SKM-1 (cell line): ENCODE results near the gene SLC40A1.

Source experiments
- DNase-seq: peaks from one replicate; lab custom pipeline; 2025; ENCODE audit not compliant: unreplicated experiment; lab: John Stamatoyannopoulos, UW

The SLC40A1 gene, protein sequence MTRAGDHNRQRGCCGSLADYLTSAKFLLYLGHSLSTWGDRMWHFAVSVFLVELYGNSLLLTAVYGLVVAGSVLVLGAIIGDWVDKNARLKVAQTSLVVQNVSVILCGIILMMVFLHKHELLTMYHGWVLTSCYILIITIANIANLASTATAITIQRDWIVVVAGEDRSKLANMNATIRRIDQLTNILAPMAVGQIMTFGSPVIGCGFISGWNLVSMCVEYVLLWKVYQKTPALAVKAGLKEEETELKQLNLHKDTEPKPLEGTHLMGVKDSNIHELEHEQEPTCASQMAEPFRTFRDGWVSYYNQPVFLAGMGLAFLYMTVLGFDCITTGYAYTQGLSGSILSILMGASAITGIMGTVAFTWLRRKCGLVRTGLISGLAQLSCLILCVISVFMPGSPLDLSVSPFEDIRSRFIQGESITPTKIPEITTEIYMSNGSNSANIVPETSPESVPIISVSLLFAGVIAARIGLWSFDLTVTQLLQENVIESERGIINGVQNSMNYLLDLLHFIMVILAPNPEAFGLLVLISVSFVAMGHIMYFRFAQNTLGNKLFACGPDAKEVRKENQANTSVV

DNA sequence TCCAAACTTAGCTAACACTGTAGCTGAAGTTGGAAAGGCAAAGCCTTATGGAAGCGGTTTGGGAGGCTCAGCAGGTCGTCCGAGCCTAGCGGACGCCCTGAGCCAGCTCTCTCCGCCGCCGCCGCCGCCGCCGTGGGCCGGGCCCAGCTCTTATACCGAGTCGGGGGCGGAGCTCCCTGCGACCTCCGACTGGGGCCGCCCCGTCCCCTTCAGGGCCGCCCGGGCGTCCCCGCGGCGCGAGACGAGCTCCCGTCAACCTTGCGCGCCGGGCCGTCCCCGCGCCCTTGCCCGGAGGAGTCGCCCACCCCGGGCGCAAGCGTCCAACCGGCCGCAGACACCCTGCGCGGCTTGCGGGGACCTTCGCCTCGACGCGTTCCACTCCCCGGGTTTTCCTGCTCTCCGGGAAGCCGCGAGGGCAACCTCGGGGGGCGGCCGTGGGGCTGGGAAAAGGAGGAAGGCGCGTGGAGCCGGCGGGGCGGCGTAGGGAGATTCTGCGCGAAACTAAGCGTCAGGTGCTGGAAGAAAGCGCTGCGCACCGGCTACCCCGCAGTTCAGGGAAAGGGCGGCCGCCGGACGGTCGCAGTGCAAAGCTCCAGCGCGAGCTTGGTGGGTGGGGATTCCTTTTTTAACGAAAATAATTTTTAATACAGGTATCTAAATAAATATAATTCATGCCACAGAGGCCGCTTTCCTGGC is at the start of gene SLC40A1:
Gene SLC40A1, minus strand, starts transcription at position 129 of the 696 bp plus-strand sequence. CDS start 326 bp downstream, outside the sequence.
- DNase-seq, result peak; percentile 46

DNA sequence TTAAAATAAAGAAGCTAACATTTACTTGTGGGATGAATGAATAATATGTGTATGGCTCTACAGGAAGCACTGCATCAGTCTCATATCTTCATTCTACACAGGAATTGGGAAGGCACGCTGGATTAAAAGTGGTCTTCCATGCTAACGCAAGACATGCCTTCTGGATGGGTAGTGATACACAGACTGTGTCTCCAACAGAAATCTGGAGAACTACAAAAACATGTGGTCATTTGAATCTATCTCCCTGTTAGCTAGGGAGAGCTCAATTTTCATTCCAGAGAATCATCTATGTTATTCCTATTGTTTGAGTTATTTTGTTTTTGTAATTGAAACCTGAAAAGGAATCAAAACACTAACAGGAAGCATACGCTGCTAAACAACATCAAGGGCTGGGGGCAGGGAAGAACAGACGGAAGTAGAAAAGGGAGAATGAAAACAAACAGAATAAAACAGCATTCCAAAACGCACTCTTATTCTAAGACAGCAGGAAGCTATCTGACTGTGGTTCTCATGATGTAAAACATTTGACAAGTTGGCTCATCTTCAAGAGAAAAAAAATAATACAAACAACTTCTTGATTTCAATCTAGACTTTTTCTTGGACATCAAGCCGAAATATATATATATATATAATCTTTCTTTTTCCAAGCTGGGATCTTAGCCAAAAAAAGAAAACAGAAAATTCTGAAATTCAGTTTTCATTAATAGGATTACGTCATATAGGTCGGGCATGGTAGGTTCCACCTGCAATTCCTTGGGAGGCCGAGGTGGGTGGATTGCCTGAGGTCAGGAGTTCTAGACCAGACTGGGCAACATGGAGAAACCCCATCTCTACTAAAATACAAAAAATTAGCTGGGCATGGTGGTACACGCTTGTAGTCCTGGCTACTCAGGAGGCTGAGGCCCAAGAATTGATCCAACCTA is 49.2 kb upstream of the SLC40A1 start:
- no peak for DNase-seq

DNA sequence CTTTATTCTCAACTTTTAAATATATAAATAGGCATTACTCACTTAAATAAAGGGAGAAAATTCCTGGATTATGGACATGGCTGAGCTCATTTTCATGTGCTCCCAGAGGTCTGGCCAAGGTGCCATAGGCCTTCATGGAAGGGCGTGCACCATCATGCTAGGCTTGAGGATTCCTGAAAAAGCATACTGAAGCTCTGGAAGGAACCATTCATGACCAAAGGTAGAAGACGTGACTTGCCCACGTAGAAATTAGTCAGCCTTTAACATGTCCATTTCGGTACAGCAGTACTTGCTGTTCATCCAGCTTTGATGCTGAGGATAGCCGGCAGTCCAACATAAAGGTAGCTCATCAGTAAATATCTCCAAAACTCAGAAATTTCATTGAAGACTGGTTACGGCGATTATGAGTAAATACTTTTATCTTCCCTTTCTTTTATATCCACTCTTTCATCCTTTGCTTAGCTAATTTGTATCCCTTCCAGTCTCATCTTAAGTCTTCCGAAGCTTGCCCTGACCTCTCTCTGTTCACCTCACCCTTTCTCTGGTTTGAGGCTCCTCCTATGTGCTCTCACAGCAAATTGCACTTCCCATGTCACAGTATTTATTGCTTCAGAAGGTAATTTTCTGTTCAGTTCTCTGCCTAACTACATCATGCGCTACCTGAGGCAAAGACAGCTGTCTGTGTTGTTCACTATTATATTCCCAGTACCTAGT is 48.4 kb upstream of the SLC40A1 start:
- no peak for DNase-seq

DNA sequence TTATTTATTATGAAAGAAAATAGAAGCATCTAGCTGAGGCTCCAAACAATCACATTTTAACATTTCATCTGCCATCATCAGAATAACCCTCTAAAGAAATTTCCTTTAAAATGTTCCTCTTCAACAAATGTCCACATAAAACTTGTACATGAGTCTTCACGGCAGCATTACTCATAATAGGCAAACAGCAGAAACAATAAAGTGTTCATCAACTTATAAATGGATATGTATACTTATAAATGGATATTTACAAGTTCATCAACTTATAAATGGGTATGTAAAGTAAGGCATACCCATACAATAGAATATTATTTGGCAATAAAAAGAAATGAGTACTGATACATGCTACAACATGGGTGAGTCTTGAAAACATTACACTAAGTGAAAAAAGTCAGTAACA is 47.2 kb upstream of the SLC40A1 start:
- DNase-seq, result no peak

DNA sequence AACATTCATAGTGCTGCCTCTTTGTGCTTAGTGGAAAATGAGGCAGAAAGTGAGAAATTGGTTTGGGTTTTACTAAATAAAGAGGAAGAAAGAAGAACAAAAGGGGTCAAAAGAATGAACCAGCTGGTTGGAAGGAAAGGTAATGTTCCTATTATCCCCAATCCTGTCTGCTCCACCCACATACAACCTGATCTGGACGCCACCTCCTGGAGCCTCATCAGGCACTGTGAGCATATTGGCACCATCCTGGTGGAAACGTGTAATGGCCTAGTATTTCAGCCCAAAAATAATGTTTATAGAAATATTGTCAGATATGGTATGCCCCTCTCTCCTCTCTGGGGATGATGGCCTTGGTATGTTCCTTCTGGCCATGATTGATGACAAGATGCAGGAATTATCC is 45.0 kb upstream of the SLC40A1 start:
- no peak for DNase-seq

DNA sequence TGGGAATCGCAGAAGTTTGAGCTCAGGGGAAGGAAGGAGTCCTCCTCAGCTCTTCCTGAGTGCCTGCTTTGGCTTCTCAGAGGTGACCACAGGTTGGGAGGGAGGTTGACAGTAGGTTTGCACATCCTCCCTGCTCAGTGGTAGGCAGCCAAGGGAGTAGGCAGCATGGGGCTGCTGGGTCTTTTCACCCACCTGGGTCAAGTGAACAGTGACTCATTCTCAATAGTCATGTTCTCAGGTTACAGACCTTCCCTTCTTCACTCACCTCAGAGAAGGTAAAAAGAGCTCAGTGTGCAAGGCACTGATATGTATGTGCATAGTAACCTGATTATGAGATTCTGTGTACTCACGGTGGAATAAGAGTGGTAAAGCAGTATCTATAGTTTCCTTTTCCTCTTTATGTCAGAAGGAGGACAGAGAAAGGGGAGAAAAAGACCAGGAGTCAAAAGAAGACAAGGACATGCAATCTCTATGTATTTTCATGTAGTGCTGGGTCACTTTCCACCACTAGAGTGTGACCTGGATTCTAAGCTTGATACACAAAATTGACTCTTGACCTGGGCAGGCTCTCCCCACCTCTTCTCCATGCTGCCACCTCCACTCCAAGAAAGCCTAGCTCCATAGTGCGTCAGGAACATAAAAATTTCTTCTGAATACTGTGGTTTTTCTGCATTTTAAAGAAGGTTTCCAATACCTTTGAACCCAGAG is 44.2 kb upstream of the SLC40A1 start:
- no peak for DNase-seq

DNA sequence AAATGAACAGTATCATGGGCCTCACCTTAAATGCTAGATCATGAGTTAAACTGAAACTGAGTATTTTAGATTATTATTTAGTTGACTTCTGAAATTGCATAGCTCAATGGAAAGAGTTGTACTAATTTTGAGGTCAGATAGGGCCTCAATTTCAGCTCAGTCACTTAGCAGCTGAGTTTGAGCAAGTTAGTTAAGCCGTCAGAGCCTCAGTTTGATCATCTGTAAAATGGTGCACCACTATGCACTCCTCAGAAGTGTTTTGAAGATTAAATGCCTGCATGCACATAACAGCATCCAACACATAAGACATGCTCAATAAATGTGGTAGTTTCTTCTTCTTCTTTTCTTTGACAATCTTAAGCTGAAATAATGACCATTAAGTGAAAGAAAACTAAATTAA is 42.5 kb upstream of the SLC40A1 start:
- no peak for DNase-seq

DNA sequence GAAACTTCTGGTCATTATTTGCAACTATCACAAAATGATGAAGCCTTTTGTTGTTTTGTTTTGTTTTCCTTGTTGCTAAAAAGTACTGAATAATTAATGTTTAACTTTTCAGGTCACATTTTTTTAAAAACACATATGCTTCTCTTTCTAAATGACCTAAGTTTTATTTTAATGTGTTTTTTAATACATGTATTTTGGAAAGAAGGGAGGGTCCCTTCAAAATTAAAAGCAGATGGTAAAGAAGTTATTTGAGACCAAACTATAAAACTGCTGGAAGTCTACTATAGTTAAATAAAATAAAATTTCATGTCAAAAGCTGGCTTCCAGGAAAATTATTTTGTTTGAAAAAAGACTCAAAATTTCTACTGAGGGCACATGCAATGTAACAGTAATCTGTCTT is 41.2 kb upstream of the SLC40A1 start:
- no peak for DNase-seq

DNA sequence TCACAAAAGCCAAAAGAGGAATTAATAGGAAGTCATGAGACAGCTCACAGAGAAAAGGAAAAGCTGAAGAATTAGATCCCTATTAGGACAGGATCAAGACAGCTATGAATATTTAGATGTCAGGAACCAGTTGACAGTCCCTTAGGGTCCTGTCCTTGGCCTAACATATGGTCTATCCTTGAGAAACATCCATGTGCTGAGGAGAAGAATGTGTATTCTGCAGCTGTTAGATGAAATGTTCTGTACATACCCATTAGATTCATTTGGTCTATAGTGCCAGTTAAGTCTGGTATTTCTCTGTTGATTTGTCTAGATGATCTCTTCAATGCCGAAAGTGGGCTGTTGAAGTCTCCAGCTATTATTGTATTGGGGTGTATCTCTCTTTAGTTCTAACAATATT is 37.6 kb upstream of the SLC40A1 start:
- no peak for DNase-seq

DNA sequence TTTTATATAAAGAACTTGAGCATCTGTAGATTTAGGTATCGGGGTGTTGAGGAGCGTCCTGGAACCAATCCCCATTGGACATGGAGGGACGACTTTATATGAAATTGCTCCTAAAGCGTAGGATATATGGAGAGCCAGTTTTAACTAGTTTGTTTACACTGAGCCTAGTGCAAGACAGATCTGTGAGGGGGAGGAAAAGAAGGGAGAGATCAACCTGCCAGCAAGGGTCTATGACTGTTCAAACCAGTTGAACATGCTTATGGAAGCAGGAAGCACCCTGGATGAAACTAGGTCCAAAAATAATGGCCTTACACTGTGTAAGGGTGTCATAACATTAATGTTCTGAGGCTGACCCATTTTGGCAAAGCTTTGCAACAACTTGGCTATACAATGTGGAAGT is 34.0 kb upstream of the SLC40A1 start:
- DNase-seq, result no peak

DNA sequence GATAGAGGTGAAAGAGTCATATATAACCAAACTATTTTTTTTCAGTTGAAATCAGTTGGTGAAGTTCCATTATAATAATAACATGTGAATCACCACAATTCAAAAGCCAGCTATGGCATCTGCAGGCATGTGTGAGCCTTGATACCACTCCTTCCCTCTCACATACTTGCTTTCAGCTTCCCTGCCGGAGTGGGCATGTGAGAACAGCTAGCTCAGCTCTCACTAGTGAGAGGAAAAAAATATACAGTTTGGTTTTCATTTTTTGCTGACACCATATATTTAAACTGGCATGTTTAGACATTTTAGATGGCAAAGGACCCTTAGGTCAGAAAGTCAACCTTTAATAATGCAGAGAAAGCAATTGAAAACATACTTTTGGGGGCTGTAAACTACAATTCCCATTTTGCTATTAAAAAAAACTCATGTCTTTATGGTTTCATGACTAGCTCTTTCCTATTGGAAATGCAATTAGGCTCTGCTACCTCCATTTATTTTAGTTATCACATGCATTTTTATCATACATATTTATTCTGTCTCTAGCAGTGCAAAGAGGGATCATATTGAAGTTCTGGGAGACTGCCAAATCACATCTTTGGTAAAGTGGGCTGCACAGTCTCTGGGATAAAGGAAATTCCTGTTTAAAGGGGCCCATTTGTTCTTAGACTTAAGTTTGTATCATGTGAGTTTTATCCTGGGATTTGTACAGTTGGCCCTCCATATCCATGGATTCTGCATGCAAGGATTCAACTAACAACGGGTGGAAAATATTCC is 33.2 kb upstream of the SLC40A1 start:
- no peak for DNase-seq

DNA sequence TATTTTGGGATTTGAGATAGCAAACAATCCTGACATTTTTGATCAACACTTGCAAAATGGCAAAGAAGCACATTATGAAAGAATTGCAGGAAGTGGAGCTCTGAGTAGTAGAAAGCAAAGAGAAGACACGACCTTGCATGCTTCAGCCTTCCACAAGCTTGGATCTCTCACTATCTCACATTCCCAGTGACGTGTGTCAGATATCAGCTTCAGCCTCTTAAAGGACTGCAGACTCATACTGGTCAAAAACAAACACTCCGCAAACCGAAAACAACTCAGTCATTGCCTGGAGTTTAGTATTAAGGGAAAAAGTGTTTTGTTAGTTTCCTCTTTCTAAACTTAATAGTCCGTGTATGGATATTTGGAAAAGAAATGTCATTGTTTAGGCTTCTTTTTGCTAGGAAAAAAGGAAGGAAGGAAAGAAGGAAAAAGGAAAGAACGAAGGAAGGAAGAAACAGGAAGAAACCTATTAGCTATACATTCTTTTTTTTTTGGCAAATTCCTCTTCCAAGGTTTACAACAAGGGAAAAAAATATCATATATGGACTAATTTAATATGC is 32.6 kb upstream of the SLC40A1 start:
- DNase-seq, result no peak

DNA sequence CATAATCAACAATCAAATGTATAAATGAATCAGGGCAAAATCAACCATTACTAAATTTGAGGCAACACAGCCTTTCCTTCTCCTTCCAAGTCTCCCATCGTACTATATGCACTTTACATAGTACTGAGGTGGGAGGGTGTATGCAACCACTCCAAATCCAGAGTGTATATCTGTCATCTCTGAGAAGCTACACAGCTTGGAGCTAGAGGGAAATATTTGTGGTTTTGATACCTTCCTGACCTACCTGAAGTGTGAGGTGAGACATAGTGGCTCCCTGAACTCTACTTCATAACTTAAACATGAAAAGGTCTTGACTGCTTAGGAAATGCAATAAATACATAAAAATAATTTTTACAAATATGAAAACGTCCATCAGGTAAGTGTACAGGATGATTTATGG is 30.1 kb upstream of the SLC40A1 start:
- DNase-seq, result no peak

DNA sequence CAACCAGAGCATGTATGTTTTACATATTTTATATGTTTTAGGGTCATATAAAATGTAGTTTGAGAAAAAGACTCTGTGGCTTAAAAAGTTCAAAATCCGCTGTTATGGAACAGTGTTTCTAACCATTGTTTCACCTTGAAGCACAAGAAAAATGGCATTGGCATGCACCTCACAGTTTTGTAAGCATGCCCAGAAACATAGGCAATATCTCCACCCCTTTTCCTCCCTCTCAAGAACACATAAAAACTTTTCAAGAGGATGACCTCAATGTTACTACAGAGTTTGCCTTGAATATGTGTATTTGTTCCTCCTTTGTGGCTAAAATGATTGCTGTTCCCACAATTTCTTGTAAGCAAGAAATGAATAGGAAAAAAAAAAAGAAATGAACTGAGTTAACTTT is 29.3 kb upstream of the SLC40A1 start:
- no peak for DNase-seq

DNA sequence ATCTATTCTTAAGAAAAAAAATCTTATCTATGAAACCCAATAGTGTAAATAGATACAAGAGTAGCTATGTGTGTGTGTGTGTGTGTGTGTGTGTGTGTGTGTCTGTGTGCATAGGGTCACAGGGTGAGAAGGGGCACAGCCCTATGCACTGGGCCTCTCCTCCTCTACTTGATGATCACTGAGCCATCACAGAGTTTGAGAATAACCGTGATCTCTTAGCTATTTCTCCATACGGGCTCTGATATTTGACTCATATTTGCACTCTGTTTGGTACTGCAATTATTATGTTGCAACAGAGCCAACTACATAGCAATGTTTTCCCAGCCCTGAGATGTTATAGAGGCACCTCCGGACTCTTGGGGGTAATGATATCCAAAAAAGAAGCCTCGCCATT is 28.8 kb upstream of the SLC40A1 start:
- DNase-seq, result no peak

DNA sequence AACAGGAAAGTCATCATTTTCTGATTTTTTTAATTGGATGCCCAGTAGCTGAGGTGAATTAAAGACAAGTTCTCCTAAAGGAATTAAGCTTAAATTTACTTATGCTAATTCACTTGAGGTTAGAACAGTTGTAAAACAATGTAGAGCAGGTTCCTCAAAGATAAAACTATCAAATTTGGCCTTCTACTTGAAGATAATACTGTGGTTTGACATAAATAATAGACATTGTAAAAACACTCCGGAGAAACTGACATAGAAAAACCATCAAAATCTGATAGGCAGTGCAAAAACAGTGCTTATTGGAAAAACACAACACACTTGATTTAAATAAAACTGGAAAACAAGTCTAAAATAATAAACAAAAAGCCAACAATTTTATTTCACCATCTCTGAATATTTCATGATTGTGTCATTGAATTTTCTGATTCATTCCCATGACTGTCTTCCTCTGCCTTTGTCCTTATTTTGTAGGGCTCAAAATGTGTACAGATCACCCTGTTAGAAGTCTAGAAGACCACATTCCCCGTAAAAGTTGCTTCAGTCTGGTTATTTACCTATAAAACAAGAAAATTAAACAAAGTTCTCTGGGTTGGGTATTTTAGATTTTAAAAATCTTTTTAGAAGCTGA is 28.3 kb upstream of the SLC40A1 start:
- no peak for DNase-seq

DNA sequence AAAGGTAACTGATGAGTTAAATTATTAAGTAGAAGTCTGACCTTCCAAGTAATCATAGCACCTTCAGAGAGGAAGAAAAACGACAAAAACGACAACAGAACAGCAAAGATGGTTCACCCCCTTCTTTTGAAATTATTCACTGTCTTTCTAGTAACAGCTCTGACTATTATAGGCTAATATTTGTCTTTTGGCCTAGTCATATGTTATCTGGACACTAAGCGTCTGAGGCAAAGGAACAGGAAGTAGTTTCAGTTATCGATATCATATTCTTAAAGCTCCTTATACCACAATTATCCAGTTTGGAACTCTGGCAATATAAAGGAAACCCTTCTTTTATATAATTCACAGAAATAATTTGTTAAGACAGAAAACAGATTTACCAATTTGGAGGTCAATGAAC is 27.6 kb upstream of the SLC40A1 start:
- no peak for DNase-seq

DNA sequence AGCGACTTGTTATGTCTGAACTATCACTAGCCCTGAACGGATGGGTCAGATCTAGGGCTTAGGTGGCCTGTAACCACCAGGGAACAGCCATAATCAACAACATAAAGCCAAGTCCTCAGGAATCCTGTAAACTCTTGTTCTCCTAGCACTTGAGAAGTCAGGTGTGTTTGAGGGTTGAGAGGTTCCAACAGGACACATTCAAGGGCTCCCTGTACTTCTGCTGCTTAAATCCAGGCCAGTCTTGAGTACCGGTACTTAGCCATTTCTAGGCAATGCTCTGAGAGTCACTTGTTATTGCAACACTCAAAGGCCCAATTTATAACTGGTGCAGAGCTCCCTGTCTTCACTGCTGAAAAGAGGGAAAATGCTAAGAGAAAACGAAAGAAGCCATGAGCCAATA is 21.6 kb upstream of the SLC40A1 start:
- no peak for DNase-seq
